ENCODE results near the gene ZFP36. TPM values are rescaled to one million over a fixed set of nuclear protein-coding genes. Genes with fewer than 3 reads are reported as not detected.

The ZFP36 gene
- total RNA-seq, 1 experiment from 2014 or later, result 414 TPM

DNA sequence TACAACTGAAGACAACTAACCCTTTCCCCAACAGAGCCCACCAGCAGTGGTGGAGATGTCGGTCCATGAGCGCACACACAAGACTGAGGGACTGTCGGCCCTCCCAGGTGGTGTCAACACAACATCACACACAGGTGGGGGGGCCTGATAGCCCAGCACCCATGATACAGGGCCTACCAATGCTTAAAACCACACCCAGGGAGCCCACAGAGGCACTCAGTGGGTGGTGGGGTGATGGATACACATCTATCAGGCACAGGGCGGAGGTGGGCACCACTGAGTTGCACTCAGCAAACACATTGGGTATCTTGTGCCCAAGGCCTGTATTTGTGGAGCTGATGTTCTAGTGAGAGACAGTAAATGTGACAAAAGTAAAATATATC lies 7.0 kb upstream of the ZFP36 start (continued):
- no peak for TF ChIP-seq TCF7L2 (IDR thresholded peaks at IDR 0.05; ENCODE audit: low read depth, low read length)

DNA sequence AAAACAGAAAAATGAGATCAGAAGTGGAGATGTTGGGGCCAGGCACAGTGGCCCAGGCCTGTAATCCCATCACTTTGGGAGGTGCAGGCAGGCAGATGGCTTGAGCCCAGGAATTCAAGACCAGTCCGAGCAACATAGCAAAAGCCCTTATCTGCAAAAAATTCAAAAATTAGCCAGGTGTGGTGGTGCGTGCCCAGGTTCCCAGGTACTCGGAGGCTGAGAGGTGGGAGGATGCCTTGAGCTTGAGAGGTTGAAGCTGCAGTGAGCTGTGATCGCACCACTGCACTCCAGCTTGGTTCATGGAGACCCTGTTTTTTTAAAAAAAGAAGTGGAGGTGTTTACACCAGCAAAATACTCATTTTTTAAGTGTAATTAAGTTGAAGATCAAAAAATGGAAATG lies 6.6 kb upstream of the ZFP36 start:
- H3K27me3 ChIP-seq (ENCODE audit: control insufficient read depth, insufficient read depth, low read length), result no peaks in the 10 kb centered on the region
- in situ Hi-C loops (cut with HindIII; ENCODE audit: low pct_unique_long_range_greater_than_20kb, low sequenced_read_pairs), result no loop called here
- BruUV-seq (replicated peaks), result no TSS peak
- ATAC-seq, result no peak
- intact Hi-C loops (cut with micrococcal nuclease; ENCODE audit: unreplicated experiment), result no loop called here
- peak overlapping the region; percentile 0 for H3K27ac ChIP-seq (ENCODE audit: low read length)
- ChIA-PET CTCF (interaction anchor here (0.6 to 7.4 kb wide), 7 partner anchors 8 to 132 kb away, joined by 3 to 280 read pairs (median 9); partner anchors contain the start of genes EID2B, MED29, PAF1 and PLEKHG2), POLR2A (interaction anchor here (0.6 to 15.7 kb wide), 9 partner anchors 9 to 34 kb away, joined by 3 to 524 read pairs (median 32); partner anchors contain the start of genes MED29, PAF1, PLEKHG2 and RPS16)
- no peak overlapping the region for H3K4me3 ChIP-seq (ENCODE audit: low read depth in 2 of 2, low read length in 2 of 2)
- H3K4me1 ChIP-seq (ENCODE audit: control insufficient read depth, insufficient read depth, low read length), result peaks cover 75% of the 10 kb centered on the region
- H3K36me3 ChIP-seq (ENCODE audit: control insufficient read depth, insufficient read depth, low read length), result peaks cover 3% of the 10 kb centered on the region; the same call in 1 of the 2 replicates
- TF ChIP-seq, protein P1, sequence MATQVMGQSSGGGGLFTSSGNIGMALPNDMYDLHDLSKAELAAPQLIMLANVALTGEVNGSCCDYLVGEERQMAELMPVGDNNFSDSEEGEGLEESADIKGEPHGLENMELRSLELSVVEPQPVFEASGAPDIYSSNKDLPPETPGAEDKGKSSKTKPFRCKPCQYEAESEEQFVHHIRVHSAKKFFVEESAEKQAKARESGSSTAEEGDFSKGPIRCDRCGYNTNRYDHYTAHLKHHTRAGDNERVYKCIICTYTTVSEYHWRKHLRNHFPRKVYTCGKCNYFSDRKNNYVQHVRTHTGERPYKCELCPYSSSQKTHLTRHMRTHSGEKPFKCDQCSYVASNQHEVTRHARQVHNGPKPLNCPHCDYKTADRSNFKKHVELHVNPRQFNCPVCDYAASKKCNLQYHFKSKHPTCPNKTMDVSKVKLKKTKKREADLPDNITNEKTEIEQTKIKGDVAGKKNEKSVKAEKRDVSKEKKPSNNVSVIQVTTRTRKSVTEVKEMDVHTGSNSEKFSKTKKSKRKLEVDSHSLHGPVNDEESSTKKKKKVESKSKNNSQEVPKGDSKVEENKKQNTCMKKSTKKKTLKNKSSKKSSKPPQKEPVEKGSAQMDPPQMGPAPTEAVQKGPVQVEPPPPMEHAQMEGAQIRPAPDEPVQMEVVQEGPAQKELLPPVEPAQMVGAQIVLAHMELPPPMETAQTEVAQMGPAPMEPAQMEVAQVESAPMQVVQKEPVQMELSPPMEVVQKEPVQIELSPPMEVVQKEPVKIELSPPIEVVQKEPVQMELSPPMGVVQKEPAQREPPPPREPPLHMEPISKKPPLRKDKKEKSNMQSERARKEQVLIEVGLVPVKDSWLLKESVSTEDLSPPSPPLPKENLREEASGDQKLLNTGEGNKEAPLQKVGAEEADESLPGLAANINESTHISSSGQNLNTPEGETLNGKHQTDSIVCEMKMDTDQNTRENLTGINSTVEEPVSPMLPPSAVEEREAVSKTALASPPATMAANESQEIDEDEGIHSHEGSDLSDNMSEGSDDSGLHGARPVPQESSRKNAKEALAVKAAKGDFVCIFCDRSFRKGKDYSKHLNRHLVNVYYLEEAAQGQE (IDR thresholded peaks at IDR 0.05; ENCODE audit: insufficient read depth in 1 of 2, low read depth in 2 of 2, low read length in 1 of 2), result no peak
- no peak for TF ChIP-seq SIN3A (IDR thresholded peaks at IDR 0.05; ENCODE audit: borderline replicate concordance, insufficient read depth, low read depth, low read length)
- TF ChIP-seq POLR2AphosphoS5 (IDR thresholded peaks at IDR 0.05; ENCODE audit: low read depth, low read length), result no peak
- TF ChIP-seq, protein P2, sequence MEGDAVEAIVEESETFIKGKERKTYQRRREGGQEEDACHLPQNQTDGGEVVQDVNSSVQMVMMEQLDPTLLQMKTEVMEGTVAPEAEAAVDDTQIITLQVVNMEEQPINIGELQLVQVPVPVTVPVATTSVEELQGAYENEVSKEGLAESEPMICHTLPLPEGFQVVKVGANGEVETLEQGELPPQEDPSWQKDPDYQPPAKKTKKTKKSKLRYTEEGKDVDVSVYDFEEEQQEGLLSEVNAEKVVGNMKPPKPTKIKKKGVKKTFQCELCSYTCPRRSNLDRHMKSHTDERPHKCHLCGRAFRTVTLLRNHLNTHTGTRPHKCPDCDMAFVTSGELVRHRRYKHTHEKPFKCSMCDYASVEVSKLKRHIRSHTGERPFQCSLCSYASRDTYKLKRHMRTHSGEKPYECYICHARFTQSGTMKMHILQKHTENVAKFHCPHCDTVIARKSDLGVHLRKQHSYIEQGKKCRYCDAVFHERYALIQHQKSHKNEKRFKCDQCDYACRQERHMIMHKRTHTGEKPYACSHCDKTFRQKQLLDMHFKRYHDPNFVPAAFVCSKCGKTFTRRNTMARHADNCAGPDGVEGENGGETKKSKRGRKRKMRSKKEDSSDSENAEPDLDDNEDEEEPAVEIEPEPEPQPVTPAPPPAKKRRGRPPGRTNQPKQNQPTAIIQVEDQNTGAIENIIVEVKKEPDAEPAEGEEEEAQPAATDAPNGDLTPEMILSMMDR (IDR thresholded peaks at IDR 0.05), result no peak
- no peak for TF ChIP-seq TCF7L2 (IDR thresholded peaks at IDR 0.05; ENCODE audit: low read depth, low read length)
- no peaks in the 10 kb centered on the region for H3K9me3 ChIP-seq (ENCODE audit: control insufficient read depth, insufficient read depth, low read depth, low read length)
- no peak for DNase-seq (ENCODE audit: low read depth, low spot score)

DNA sequence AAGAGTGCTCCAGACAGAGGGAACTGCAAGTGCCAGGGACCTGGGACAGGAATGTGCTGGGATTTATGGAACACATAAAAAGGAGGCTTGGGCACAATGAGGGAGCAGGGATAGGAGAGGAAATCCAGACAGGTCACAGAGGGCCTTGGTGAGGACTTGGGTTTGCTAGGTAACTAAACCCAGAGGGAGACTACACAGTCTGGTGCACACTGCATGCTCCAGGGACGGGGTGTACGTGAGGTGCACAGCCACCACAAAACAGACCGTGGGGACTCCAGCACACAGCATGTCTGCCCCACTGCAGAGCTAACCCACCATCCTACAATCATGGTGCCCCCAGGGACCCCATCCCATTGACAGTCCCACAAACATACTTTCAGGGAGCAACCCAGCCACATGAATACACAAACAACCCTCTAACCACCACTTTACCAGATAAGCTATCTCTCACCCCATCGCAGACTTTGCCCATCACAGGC lies 5.5 kb upstream of the ZFP36 start:
- in situ Hi-C loops (cut with HindIII; ENCODE audit: low pct_unique_long_range_greater_than_20kb, low sequenced_read_pairs) (no loop called here), intact Hi-C loops (cut with micrococcal nuclease; ENCODE audit: unreplicated experiment) (no loop called here)
- BruUV-seq (replicated peaks), result no TSS peak
- CTCF ChIA-PET, result interaction anchor here (0.6 to 7.4 kb wide), 14 partner anchors 10 to 754 kb away, joined by 3 to 280 read pairs (median 7); partner anchors contain the start of genes EID2B, MED29, PAF1 and PLEKHG2
- Histone ChIP-seq H3K4me1 (ENCODE audit: control insufficient read depth, insufficient read depth, low read length) (peaks cover 86% of the 10 kb centered on the region), H3K4me3 (ENCODE audit: low read depth in 2 of 2, low read length in 2 of 2) (peak overlapping the region in 1 of 2 experiments; percentile 55; a peak in 2 of 4 replicates), H3K27me3 (ENCODE audit: control insufficient read depth, insufficient read depth, low read length) (no peaks in the 10 kb centered on the region), H3K9me3 (ENCODE audit: control insufficient read depth, insufficient read depth, low read depth, low read length) (no peaks in the 10 kb centered on the region), H3K27ac (ENCODE audit: low read length) (peak overlapping the region; percentile 90), H3K36me3 (ENCODE audit: control insufficient read depth, insufficient read depth, low read length) (no peaks in the 10 kb centered on the region)
- POLR2A ChIA-PET, result interaction anchor here (0.5 to 15.7 kb wide), 20 partner anchors 8 to 761 kb away, joined by 3 to 524 read pairs (median 4); partner anchors contain the start of genes IFNL1, MED29, PAF1 and PLEKHG2
- ATAC-seq (peak; percentile 2), DNase-seq (ENCODE audit: low read depth, low spot score) (no peak)
- no peak for TF ChIP-seq TCF7L2 (IDR thresholded peaks at IDR 0.05; ENCODE audit: low read depth, low read length)
- TF ChIP-seq SIN3A (IDR thresholded peaks at IDR 0.05; ENCODE audit: borderline replicate concordance, insufficient read depth, low read depth, low read length), result no peak
- TF ChIP-seq, protein P2 (IDR thresholded peaks at IDR 0.05), result no peak
- TF ChIP-seq POLR2AphosphoS5 (IDR thresholded peaks at IDR 0.05; ENCODE audit: low read depth, low read length), result no peak
- TF ChIP-seq, protein P1 (IDR thresholded peaks at IDR 0.05; ENCODE audit: insufficient read depth in 1 of 2, low read depth in 2 of 2, low read length in 1 of 2), result no peak
